Measurements from ENCODE around the gene CLDND2.
"Not testable (repeated sequence)": the region's sequence is repeated elsewhere in the genome, so short reads cannot be mapped to it uniquely, and the experiment has no call there.

Gene CLDND2

GRCh38 chr19:51416422-51416821 is 47.6 kb upstream of the CLDND2 start:
- H3K4me1 ChIP-seq (ENCODE audit: control insufficient read depth in 2 of 2, insufficient read depth in 1 of 2, low read depth in 1 of 2, low read length in 2 of 2); H4K8ac ChIP-seq (ENCODE audit: low read depth, low read length); H3K4me2 ChIP-seq (ENCODE audit: insufficient read depth, low read length, poor library complexity, severe bottlenecking); H3K18ac ChIP-seq (ENCODE audit: low read length); H3K36me3 ChIP-seq (replicated peaks in 1 of 2; ENCODE audit: control insufficient read depth in 2 of 2, insufficient read depth in 2 of 2, low read length in 2 of 2); H3K27me3 ChIP-seq (ENCODE audit: control insufficient read depth in 3 of 3, insufficient read depth in 3 of 3, low read depth in 1 of 3, low read length in 3 of 3); DNase-seq (ENCODE audit: low spot score); H3K14ac ChIP-seq (ENCODE audit: low read length); H2BK15ac ChIP-seq (ENCODE audit: low read length); H2AFZ ChIP-seq (ENCODE audit: low read length); H3K9ac ChIP-seq (ENCODE audit: low read depth, low read length, poor library complexity); H2BK12ac ChIP-seq (ENCODE audit: low read length); H3K27ac ChIP-seq (replicated peaks; ENCODE audit: low read length); H3K9me3 ChIP-seq (replicated peaks in 1 of 2; ENCODE audit: control insufficient read depth in 2 of 2, insufficient read depth in 1 of 2, low read depth in 1 of 2, low read length in 2 of 2); H4K91ac ChIP-seq (ENCODE audit: low read depth, low read length, poor library complexity); H2AK5ac ChIP-seq (ENCODE audit: low read depth, low read length); H3K4ac ChIP-seq (ENCODE audit: low read length); H2BK120ac ChIP-seq (ENCODE audit: low read depth, low read length); H3K4me3 ChIP-seq (ENCODE audit: low read length in 2 of 2); H3K79me1 ChIP-seq (ENCODE audit: low read depth, low read length): not testable (repeated sequence)
- WGBS, 2 donors (ENCODE audit: extremely low coverage in 2 of 2, insufficient read length in 2 of 2, insufficient replicate concordance in 1 of 2), result no CpG with 5 or more reads among the region's 15 CpGs
- H3K23ac ChIP-seq (ENCODE audit: low read depth, low read length, poor library complexity), result peak overlapping the region; percentile 73
- H2BK5ac ChIP-seq (ENCODE audit: low read length), result peak overlapping the region; percentile 39

- H3K4me3 ChIP-seq (ENCODE audit: low read length in 2 of 2), result no peak overlapping the region
- peaks cover 0 to 4% of the 10 kb centered on the region in 2 donors for H3K36me3 ChIP-seq (replicated peaks in 1 of 2; ENCODE audit: control insufficient read depth in 2 of 2, insufficient read depth in 2 of 2, low read length in 2 of 2)
- H3K27me3 ChIP-seq (ENCODE audit: control insufficient read depth in 3 of 3, insufficient read depth in 3 of 3, low read depth in 1 of 3, low read length in 3 of 3), result no peaks in the 10 kb centered on the region
- no peaks in the 10 kb centered on the region for H3K9me3 ChIP-seq (replicated peaks in 1 of 2; ENCODE audit: control insufficient read depth in 2 of 2, insufficient read depth in 1 of 2, low read depth in 1 of 2, low read length in 2 of 2)
- no peak overlapping the region for H2AK5ac ChIP-seq (ENCODE audit: low read depth, low read length)
- H4K8ac ChIP-seq (ENCODE audit: low read depth, low read length), result no peak overlapping the region
- no peak overlapping the region for H4K91ac ChIP-seq (ENCODE audit: low read depth, low read length, poor library complexity)
- no peak for DNase-seq (ENCODE audit: low spot score)
- no peaks in the 10 kb centered on the region for H3K79me1 ChIP-seq (ENCODE audit: low read depth, low read length)
- no peak overlapping the region for H3K18ac ChIP-seq (ENCODE audit: low read length)
- H2BK12ac ChIP-seq (ENCODE audit: low read length), result no peak overlapping the region
- no peak overlapping the region for H3K27ac ChIP-seq (replicated peaks; ENCODE audit: low read length)
- no peak overlapping the region for H2BK5ac ChIP-seq (ENCODE audit: low read length)
- no peak overlapping the region for H2BK15ac ChIP-seq (ENCODE audit: low read length)
- no peak overlapping the region for H2BK120ac ChIP-seq (ENCODE audit: low read depth, low read length)
- peak overlapping the region; percentile 55 for H3K23ac ChIP-seq (ENCODE audit: low read depth, low read length, poor library complexity)
- H2AFZ ChIP-seq (ENCODE audit: low read length), result no peak overlapping the region
- H3K9ac ChIP-seq (ENCODE audit: low read depth, low read length, poor library complexity), result no peak overlapping the region
- H3K4ac ChIP-seq (ENCODE audit: low read length), result no peak overlapping the region
- H3K4me1 ChIP-seq (ENCODE audit: control insufficient read depth in 2 of 2, insufficient read depth in 1 of 2, low read depth in 1 of 2, low read length in 2 of 2), result no peaks in the 10 kb centered on the region
- WGBS, 2 donors (ENCODE audit: extremely low coverage in 2 of 2, insufficient read length in 2 of 2, insufficient replicate concordance in 1 of 2), result no CpG with 5 or more reads among the region's 12 CpGs
- no peak overlapping the region for H3K14ac ChIP-seq (ENCODE audit: low read length)
- H3K4me2 ChIP-seq (ENCODE audit: insufficient read depth, low read length, poor library complexity, severe bottlenecking), result no peak overlapping the region
Observed at GRCh38 chr19:51415187-51415586, 46.4 kb upstream of the CLDND2 start.

- H3K4me1 ChIP-seq (ENCODE audit: control insufficient read depth in 2 of 2, insufficient read depth in 1 of 2, low read depth in 1 of 2, low read length in 2 of 2), result peaks cover 0 to 4% of the 10 kb centered on the region in 2 donors
- no peak overlapping the region for H4K91ac ChIP-seq (ENCODE audit: low read depth, low read length, poor library complexity)
- no peak overlapping the region for H2AK5ac ChIP-seq (ENCODE audit: low read depth, low read length)
- no peak overlapping the region for H3K4me3 ChIP-seq (ENCODE audit: low read length in 2 of 2)
- WGBS, 2 donors (ENCODE audit: extremely low coverage in 2 of 2, insufficient read length in 2 of 2, insufficient replicate concordance in 1 of 2), result no CpG with 5 or more reads among the region's 15 CpGs
- H2AFZ ChIP-seq (ENCODE audit: low read length), result no peak overlapping the region
- H2BK12ac ChIP-seq (ENCODE audit: low read length), result no peak overlapping the region
- H3K79me1 ChIP-seq (ENCODE audit: low read depth, low read length), result no peaks in the 10 kb centered on the region
- no peak for DNase-seq (ENCODE audit: low spot score)
- no peak overlapping the region for H2BK5ac ChIP-seq (ENCODE audit: low read length)
- H3K9me3 ChIP-seq (replicated peaks in 1 of 2; ENCODE audit: control insufficient read depth in 2 of 2, insufficient read depth in 1 of 2, low read depth in 1 of 2, low read length in 2 of 2), result peaks cover 2 to 4% of the 10 kb centered on the region in 2 donors
- no peak overlapping the region for H2BK15ac ChIP-seq (ENCODE audit: low read length)
- no peak overlapping the region for H2BK120ac ChIP-seq (ENCODE audit: low read depth, low read length)
- H3K36me3 ChIP-seq (replicated peaks in 1 of 2; ENCODE audit: control insufficient read depth in 2 of 2, insufficient read depth in 2 of 2, low read length in 2 of 2), result peaks cover 0 to 4% of the 10 kb centered on the region in 2 donors
- H3K23ac ChIP-seq (ENCODE audit: low read depth, low read length, poor library complexity), result no peak overlapping the region
- H3K4ac ChIP-seq (ENCODE audit: low read length), result no peak overlapping the region
- no peak overlapping the region for H4K8ac ChIP-seq (ENCODE audit: low read depth, low read length)
- no peak overlapping the region for H3K4me2 ChIP-seq (ENCODE audit: insufficient read depth, low read length, poor library complexity, severe bottlenecking)
- no peak overlapping the region for H3K18ac ChIP-seq (ENCODE audit: low read length)
- H3K27ac ChIP-seq (replicated peaks; ENCODE audit: low read length), result no peak overlapping the region
- no peak overlapping the region for H3K9ac ChIP-seq (ENCODE audit: low read depth, low read length, poor library complexity)
- H3K14ac ChIP-seq (ENCODE audit: low read length), result no peak overlapping the region
- H3K27me3 ChIP-seq (ENCODE audit: control insufficient read depth in 3 of 3, insufficient read depth in 3 of 3, low read depth in 1 of 3, low read length in 3 of 3), result no peaks in the 10 kb centered on the region
Observed at GRCh38 chr19:51410950-51411748, 42.3 kb upstream of the CLDND2 start.

GRCh38 chr19:51407511-51408131 is 38.8 kb upstream of the CLDND2 start:
- no peak overlapping the region for H3K23ac ChIP-seq (ENCODE audit: low read depth, low read length, poor library complexity)
- peaks cover 5 to 10% of the 10 kb centered on the region in 2 donors for H3K36me3 ChIP-seq (replicated peaks in 1 of 2; ENCODE audit: control insufficient read depth in 2 of 2, insufficient read depth in 2 of 2, low read length in 2 of 2)
- H2BK12ac ChIP-seq (ENCODE audit: low read length), result no peak overlapping the region
- H3K18ac ChIP-seq (ENCODE audit: low read length), result no peak overlapping the region
- no peak for DNase-seq (ENCODE audit: low spot score)
- H2BK120ac ChIP-seq (ENCODE audit: low read depth, low read length), result no peak overlapping the region
- H2AK5ac ChIP-seq (ENCODE audit: low read depth, low read length), result no peak overlapping the region
- no peak overlapping the region for H4K91ac ChIP-seq (ENCODE audit: low read depth, low read length, poor library complexity)
- peaks cover 10 to 27% of the 10 kb centered on the region in 2 donors for H3K9me3 ChIP-seq (replicated peaks in 1 of 2; ENCODE audit: control insufficient read depth in 2 of 2, insufficient read depth in 1 of 2, low read depth in 1 of 2, low read length in 2 of 2)
- no peak overlapping the region for H4K8ac ChIP-seq (ENCODE audit: low read depth, low read length)
- H3K4me2 ChIP-seq (ENCODE audit: insufficient read depth, low read length, poor library complexity, severe bottlenecking), result no peak overlapping the region
- no peak overlapping the region for H2BK5ac ChIP-seq (ENCODE audit: low read length)
- H3K4me1 ChIP-seq (ENCODE audit: control insufficient read depth in 2 of 2, insufficient read depth in 1 of 2, low read depth in 1 of 2, low read length in 2 of 2), result peaks cover 0 to 4% of the 10 kb centered on the region in 2 donors
- no peaks in the 10 kb centered on the region for H3K79me1 ChIP-seq (ENCODE audit: low read depth, low read length)
- H3K14ac ChIP-seq (ENCODE audit: low read length), result no peak overlapping the region
- no peak overlapping the region for H2BK15ac ChIP-seq (ENCODE audit: low read length)
- H3K4ac ChIP-seq (ENCODE audit: low read length), result no peak overlapping the region
- no CpG with 5 or more reads among the region's 6 CpGs for WGBS, 2 donors (ENCODE audit: extremely low coverage in 2 of 2, insufficient read length in 2 of 2, insufficient replicate concordance in 1 of 2)
- no peak overlapping the region for H3K9ac ChIP-seq (ENCODE audit: low read depth, low read length, poor library complexity)
- H3K4me3 ChIP-seq (ENCODE audit: low read length in 2 of 2), result no peak overlapping the region
- H2AFZ ChIP-seq (ENCODE audit: low read length), result no peak overlapping the region
- H3K27ac ChIP-seq (replicated peaks; ENCODE audit: low read length), result no peak overlapping the region
- H3K27me3 ChIP-seq (ENCODE audit: control insufficient read depth in 3 of 3, insufficient read depth in 3 of 3, low read depth in 1 of 3, low read length in 3 of 3), result no peaks in the 10 kb centered on the region

Measured in neuronal stem cell (in vitro differentiated cells).